Peyer's patch (tissue), 4 donors: ENCODE data around the gene LMO1. TPM values are rescaled to one million over a fixed set of nuclear protein-coding genes. Genes with fewer than 3 reads are reported as not detected.

ENCODE experiments used
- DNase-seq, 3 donors: peaks; one replicate each; pipeline ENCODE4 v3.0.0-alpha.2; 2017 to 2019
- H3K27ac ChIP-seq, 4 donors: fragments of 200-600 bp; sonication (generic); one replicate each; pipeline ENCODE4 v1.5.1; 2016 to 2019
- H3K27me3 ChIP-seq, 2 donors: fragments of 200-600 bp; sonication (generic); one replicate each; pipeline ENCODE4 v1.5.1; 2019
- H3K36me3 ChIP-seq, 3 donors: fragments of 200-600 bp; sonication (generic); one replicate each; pipeline ENCODE4 v1.5.1; 2016 to 2019
- H3K4me1 ChIP-seq, 4 donors: fragments of 200-600 bp; sonication (generic); one replicate each; pipeline ENCODE4 v1.5.1; 2016 to 2019
- H3K4me3 ChIP-seq, 4 donors: fragments of 200-600 bp; sonication (generic); 1 replicate in 3 of 4; 2 replicates in 1 of 4; pipeline ENCODE4 v1.5.1; 2016 to 2019; ENCODE audit warnings: mild to moderate bottlenecking in 1 of 4
- H3K9me3 ChIP-seq, 4 donors: fragments of 200-600 bp; sonication (generic); one replicate each; pipeline ENCODE4 v1.5.1; 2016 to 2019; ENCODE audit warnings: mild to moderate bottlenecking in 1 of 4
- CTCF ChIP-seq, 6 experiments: fragments of 450-650 bp in 4 of 6; fragments of 200-600 bp in 2 of 6; sonication (generic) in 1 of 6; IDR thresholded peaks; one replicate each; pipeline ENCODE4 v1.5.1; 2017 to 2019; ENCODE audit warnings: antibody characterized with exemption in 6 of 6, mild to moderate bottlenecking in 3 of 6, moderate library complexity in 1 of 6
- POLR2A ChIP-seq, 2 donors: fragments of 450-650 bp; IDR thresholded peaks; one replicate each; pipeline ENCODE4 v1.5.1; 2017; ENCODE audit warnings: antibody characterized with exemption in 2 of 2, mild to moderate bottlenecking in 2 of 2, moderate library complexity in 2 of 2
- total RNA-seq, 4 donors: library from RNA; depleted of rRNA; stranded (reverse); fragments of >200 nt; gene quantifications; one replicate each; pipeline ENCODE4 v1.1.0, GENCODE V29; 2016

LMO1 gene
- total RNA-seq, 4 donors from 2014 or later, result not detected

DNA sequence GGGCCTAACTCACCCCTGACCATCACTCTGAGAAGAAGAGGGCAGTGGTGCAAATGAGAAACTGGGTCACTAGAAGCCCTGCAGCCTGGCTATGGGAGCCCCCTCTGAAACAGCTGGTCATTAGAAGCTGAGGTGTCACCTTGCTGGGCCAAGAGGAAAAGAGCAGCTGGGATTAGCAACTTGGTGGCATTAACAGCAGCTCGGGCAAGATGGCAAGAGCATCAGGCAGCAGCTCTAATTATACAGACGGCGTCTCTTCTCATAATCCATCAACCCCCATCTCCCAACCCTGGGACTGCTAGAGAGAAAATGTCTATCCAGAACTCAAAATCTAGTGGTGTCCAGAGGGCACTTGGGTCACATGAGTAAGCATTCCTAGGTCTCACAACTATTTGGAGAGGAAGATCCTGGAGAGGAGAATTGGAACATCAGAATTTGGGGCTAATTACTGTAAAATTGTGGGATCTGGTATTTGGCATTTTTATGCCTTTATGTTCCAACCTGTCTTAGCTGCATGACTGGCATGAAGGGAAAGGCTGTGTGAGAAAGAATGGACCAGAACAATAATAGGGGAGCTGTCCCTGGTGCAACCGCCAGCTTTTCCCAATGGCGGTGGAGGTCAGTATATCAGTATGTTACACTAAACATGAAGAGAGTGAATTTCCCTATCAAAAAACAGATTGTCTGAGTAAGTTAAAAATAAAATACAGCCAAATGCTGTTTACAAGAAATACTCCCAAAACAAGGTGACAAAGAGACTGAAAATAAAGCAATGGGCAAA, 7.6 kb upstream of the LMO1 start:
- Histone ChIP-seq H3K27ac (no peak overlapping the region), H3K4me3 (no peak overlapping the region), H3K4me1 (peaks cover 0 to 12% (median 6%) of the 10 kb centered on the region in 4 donors), H3K27me3 (peaks cover 0 to 32% of the 10 kb centered on the region in 2 donors), H3K9me3 (no peaks in the 10 kb centered on the region), H3K36me3 (no peaks in the 10 kb centered on the region)
- DNase-seq, result peak in 1 of 3 donors; percentile 17
- no peak for TF ChIP-seq POLR2A (IDR thresholded peaks at IDR 0.05)
- TF ChIP-seq CTCF (IDR thresholded peaks at IDR 0.05), result no peak

DNA sequence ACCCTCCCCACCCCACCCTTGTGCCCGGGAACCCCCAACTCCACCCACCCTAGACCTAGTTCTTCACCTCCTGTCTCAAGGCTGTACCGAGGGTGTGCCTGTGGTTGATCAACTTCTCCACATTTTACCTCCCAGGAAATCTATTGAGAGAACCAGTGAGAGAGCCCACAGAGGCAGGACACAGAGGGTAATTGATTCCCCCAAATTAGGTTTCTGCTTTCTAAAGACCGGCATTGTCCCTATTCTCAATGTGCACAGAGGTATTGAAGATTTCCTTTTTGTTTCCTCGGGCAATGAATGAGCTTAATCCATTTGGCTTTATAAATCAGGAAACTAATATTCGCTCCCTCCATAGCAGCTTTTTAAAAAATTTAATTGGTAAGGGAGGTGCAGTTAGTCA, 6.0 kb upstream of the LMO1 start:
- Histone ChIP-seq H3K27ac (no peak overlapping the region), H3K4me3 (no peak overlapping the region), H3K36me3 (no peaks in the 10 kb centered on the region), H3K9me3 (no peaks in the 10 kb centered on the region), H3K4me1 (peaks cover 0 to 12% (median 6%) of the 10 kb centered on the region in 4 donors), H3K27me3 (peaks cover 0 to 38% of the 10 kb centered on the region in 2 donors)
- TF ChIP-seq CTCF (IDR thresholded peaks at IDR 0.05), result no peak
- no peak for TF ChIP-seq POLR2A (IDR thresholded peaks at IDR 0.05)
- peak in 1 of 3 donors; percentile 13 for DNase-seq

- H3K9me3 ChIP-seq, result no peaks in the 10 kb centered on the region
- no peak overlapping the region for H3K27ac ChIP-seq
- DNase-seq, result peak in 2 of 3 donors; percentile 35 to 38
- no peak for TF ChIP-seq CTCF (IDR thresholded peaks at IDR 0.05)
- TF ChIP-seq POLR2A (IDR thresholded peaks at IDR 0.05), result no peak
- no peaks in the 10 kb centered on the region for H3K36me3 ChIP-seq
- H3K4me3 ChIP-seq, result peak overlapping the region; percentile 25 to 52 (median 46)
- peaks cover 0 to 16% (median 6%) of the 10 kb centered on the region in 4 donors for H3K4me1 ChIP-seq
- peaks cover 0 to 38% of the 10 kb centered on the region in 2 donors for H3K27me3 ChIP-seq
Observed at GRCh38 chr11:8268530-8269400, 5.1 kb upstream of the LMO1 start.

DNA sequence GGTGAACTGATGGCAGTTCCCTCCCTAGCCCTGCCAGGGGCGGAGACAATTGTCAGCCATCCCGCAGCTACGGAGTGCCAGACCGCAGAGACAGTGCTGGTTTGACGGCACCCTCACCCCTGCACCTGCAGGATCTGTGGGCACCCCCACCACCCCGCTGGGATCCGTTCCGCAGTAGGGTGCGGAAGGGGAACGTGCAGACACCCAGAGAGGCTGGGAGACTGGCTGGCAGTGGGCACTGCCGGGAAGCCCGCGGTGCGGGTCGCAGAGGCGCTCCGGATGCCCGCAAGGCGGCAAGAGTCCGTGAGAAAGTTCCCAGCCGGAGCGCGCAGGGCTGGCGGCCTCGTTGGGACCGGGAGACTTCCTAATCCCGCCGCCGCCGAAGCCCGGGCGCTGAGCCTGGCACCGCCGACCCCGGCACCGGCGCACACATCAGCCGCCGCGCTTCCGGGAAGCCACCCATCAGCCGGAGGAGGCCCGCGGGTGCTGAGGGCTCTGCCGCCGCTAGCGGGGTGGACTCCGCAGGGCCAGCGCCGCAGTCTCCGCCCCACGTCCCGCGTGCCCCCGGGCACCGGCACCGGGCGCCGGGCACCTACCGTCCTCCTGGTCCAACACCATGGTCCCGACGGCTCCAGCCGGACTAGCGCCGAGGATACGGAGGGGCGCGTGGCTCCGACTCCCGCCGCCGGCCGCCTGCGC, 4.3 kb upstream of the LMO1 start:
- peaks cover 0 to 38% of the 10 kb centered on the region in 2 donors for H3K27me3 ChIP-seq
- peak in 2 of 3 donors; percentile 45 to 53 for DNase-seq

More for the DNA sequence above, 4.3 kb upstream of the LMO1 start:
- H3K9me3 ChIP-seq, result no peaks in the 10 kb centered on the region
- peaks cover 0 to 24% (median 6%) of the 10 kb centered on the region in 4 donors for H3K4me1 ChIP-seq
- TF ChIP-seq CTCF (IDR thresholded peaks at IDR 0.05) (no peak), POLR2A (IDR thresholded peaks at IDR 0.05) (no peak)
- peak overlapping the region; percentile 25 to 52 (median 46) for H3K4me3 ChIP-seq
- H3K27ac ChIP-seq, result no peak overlapping the region
- no peaks in the 10 kb centered on the region for H3K36me3 ChIP-seq
